Measurements from ENCODE around the gene PEX14. TPM values are rescaled to one million over a fixed set of nuclear protein-coding genes. Genes with fewer than 3 reads are reported as not detected.

Gene PEX14
- total and polyA plus RNA-seq, 9 of the 15 experiments (the other 6 are each of a cell fraction or from before 2014, with no cell fraction given) = 2.6 to 45.7 (median 22.7) TPM

DNA sequence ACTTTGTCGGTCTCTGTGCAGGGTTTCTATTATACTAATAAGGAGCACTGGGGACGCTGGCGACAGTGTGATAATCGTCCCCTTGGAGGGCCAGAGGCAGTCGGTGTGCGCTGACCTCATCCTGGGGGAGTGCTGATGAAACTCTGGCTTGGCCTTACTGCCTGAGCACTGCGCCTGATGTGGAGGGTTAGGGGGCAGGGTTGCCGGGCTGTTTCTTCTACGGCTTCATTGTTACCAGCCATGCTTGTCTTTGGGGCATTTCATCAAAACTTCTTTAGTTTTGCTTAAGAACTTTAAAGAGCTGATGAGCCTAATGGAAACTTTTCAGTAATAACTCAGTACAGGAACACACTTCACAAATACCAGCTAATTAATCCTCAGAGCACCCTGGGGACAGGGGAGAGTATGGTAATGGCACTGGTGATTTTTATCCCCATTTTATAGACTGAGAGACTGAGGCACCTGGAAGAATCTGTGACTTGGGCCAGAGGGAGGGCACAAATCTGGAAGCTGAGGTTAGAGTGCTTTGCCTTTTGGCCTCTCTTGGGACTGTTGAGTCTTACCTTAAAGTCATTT is 81.8 kb downstream of the PEX14 start (continued):
- TF ChIP-seq, protein P1, sequence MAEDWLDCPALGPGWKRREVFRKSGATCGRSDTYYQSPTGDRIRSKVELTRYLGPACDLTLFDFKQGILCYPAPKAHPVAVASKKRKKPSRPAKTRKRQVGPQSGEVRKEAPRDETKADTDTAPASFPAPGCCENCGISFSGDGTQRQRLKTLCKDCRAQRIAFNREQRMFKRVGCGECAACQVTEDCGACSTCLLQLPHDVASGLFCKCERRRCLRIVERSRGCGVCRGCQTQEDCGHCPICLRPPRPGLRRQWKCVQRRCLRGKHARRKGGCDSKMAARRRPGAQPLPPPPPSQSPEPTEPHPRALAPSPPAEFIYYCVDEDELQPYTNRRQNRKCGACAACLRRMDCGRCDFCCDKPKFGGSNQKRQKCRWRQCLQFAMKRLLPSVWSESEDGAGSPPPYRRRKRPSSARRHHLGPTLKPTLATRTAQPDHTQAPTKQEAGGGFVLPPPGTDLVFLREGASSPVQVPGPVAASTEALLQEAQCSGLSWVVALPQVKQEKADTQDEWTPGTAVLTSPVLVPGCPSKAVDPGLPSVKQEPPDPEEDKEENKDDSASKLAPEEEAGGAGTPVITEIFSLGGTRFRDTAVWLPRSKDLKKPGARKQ (CRISPR knock-in tag; IDR thresholded peaks at IDR 0.05) = no peak
- TF ChIP-seq PHF21A (IDR thresholded peaks at IDR 0.05; ENCODE audit: borderline replicate concordance, low read depth) (no peak), SMAD4 (CRISPR knock-in tag; conservative IDR thresholded peaks at IDR 0.05) (peak; percentile 79), MCM3 (IDR thresholded peaks at IDR 0.05) (no peak), ZNF175 (CRISPR knock-in tag; IDR thresholded peaks at IDR 0.05; ENCODE audit: low read depth) (peak; percentile 88), ETV1 (tag; conservative IDR thresholded peaks at IDR 0.05; ENCODE audit: low read depth) (0 out of 2 replicates have a peak, but pooled peaks have one; percentile 22), ZKSCAN1 (IDR thresholded peaks at IDR 0.05; ENCODE audit: low read depth, low read length) (no peak), ZNF561 (CRISPR knock-in tag; conservative IDR thresholded peaks at IDR 0.05) (no peak), E2F3 (CRISPR knock-in tag; IDR thresholded peaks at IDR 0.05) (peak; percentile 31; the same call in 1 of the 2 replicates), HEY1 (CRISPR knock-in tag; IDR thresholded peaks at IDR 0.05; ENCODE audit: borderline replicate concordance) (no peak), WHSC1 (IDR thresholded peaks at IDR 0.05; ENCODE audit: low read length) (no peak), ZNF134 (CRISPR knock-in tag; conservative IDR thresholded peaks at IDR 0.05) (0 out of 2 replicates have a peak, but pooled peaks have one; percentile 47), PRMT5 (CRISPR knock-in tag; IDR thresholded peaks at IDR 0.05) (no peak), NRF1 (conservative IDR thresholded peaks at IDR 0.05 in 1 of 2, IDR thresholded peaks at IDR 0.05 in 1 of 2) (peak; percentile 58 to 64; a peak in 3 of 4 replicates), HNRNPUL1 (IDR thresholded peaks at IDR 0.05; ENCODE audit: low read length) (no peak)
- TF ChIP-seq, protein P2, sequence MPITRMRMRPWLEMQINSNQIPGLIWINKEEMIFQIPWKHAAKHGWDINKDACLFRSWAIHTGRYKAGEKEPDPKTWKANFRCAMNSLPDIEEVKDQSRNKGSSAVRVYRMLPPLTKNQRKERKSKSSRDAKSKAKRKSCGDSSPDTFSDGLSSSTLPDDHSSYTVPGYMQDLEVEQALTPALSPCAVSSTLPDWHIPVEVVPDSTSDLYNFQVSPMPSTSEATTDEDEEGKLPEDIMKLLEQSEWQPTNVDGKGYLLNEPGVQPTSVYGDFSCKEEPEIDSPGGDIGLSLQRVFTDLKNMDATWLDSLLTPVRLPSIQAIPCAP (CRISPR knock-in tag; IDR thresholded peaks at IDR 0.05; ENCODE audit: borderline replicate concordance) = no peak
- TF ChIP-seq, protein P3, sequence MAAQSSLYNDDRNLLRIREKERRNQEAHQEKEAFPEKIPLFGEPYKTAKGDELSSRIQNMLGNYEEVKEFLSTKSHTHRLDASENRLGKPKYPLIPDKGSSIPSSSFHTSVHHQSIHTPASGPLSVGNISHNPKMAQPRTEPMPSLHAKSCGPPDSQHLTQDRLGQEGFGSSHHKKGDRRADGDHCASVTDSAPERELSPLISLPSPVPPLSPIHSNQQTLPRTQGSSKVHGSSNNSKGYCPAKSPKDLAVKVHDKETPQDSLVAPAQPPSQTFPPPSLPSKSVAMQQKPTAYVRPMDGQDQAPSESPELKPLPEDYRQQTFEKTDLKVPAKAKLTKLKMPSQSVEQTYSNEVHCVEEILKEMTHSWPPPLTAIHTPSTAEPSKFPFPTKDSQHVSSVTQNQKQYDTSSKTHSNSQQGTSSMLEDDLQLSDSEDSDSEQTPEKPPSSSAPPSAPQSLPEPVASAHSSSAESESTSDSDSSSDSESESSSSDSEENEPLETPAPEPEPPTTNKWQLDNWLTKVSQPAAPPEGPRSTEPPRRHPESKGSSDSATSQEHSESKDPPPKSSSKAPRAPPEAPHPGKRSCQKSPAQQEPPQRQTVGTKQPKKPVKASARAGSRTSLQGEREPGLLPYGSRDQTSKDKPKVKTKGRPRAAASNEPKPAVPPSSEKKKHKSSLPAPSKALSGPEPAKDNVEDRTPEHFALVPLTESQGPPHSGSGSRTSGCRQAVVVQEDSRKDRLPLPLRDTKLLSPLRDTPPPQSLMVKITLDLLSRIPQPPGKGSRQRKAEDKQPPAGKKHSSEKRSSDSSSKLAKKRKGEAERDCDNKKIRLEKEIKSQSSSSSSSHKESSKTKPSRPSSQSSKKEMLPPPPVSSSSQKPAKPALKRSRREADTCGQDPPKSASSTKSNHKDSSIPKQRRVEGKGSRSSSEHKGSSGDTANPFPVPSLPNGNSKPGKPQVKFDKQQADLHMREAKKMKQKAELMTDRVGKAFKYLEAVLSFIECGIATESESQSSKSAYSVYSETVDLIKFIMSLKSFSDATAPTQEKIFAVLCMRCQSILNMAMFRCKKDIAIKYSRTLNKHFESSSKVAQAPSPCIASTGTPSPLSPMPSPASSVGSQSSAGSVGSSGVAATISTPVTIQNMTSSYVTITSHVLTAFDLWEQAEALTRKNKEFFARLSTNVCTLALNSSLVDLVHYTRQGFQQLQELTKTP (IDR thresholded peaks at IDR 0.05; ENCODE audit: low read depth in 1 of 2, partially characterized antibody in 2 of 2) = no peak
- TF ChIP-seq, protein P4, sequence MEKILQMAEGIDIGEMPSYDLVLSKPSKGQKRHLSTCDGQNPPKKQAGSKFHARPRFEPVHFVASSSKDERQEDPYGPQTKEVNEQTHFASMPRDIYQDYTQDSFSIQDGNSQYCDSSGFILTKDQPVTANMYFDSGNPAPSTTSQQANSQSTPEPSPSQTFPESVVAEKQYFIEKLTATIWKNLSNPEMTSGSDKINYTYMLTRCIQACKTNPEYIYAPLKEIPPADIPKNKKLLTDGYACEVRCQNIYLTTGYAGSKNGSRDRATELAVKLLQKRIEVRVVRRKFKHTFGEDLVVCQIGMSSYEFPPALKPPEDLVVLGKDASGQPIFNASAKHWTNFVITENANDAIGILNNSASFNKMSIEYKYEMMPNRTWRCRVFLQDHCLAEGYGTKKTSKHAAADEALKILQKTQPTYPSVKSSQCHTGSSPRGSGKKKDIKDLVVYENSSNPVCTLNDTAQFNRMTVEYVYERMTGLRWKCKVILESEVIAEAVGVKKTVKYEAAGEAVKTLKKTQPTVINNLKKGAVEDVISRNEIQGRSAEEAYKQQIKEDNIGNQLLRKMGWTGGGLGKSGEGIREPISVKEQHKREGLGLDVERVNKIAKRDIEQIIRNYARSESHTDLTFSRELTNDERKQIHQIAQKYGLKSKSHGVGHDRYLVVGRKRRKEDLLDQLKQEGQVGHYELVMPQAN (IDR thresholded peaks at IDR 0.05; ENCODE audit: borderline replicate concordance) = no peak
